Progenitor cell of endocrine pancreas (in vitro differentiated cells): Measurements from ENCODE around the gene TMEM45A. TPM values are rescaled to one million over a fixed set of nuclear protein-coding genes. Genes with fewer than 3 reads are reported as not detected.

Source experiments
- DNase-seq: peaks from one replicate; pipeline ENCODE4 v3.0.0; 2021; ENCODE audit warnings: low spot score; ENCODE audit not compliant: unreplicated experiment
- H3K27ac Mint-ChIP-seq: 2 replicates; pipeline ENCODE4 v1.8.0; 2021; ENCODE audit warnings: mild to moderate bottlenecking, moderate library complexity, mixed read lengths
- H3K27me3 Mint-ChIP-seq: 2 replicates; pipeline ENCODE4 v1.8.0; 2021; ENCODE audit warnings: mixed read lengths
- H3K36me3 Mint-ChIP-seq: 2 replicates; pipeline ENCODE4 v1.8.0; 2022; ENCODE audit warnings: mixed read lengths; ENCODE audit not compliant: insufficient read depth
- H3K4me1 Mint-ChIP-seq: 2 replicates; pipeline ENCODE4 v1.8.0; 2021; ENCODE audit warnings: low read depth, mixed read lengths
- H3K4me3 Mint-ChIP-seq: 2 replicates; pipeline ENCODE4 v1.8.0; 2021; ENCODE audit warnings: low read depth, mild to moderate bottlenecking, moderate library complexity, mixed read lengths
- H3K9me3 Mint-ChIP-seq: 2 replicates; pipeline ENCODE4 v1.8.0; 2021; ENCODE audit warnings: low read depth, mixed read lengths
- CTCF ChIP-seq: fragments of 200-600 bp; sonication (generic); IDR thresholded peaks from one replicate; pipeline ENCODE4 v1.5.0; 2021; ENCODE audit warnings: antibody characterized with exemption, mild to moderate bottlenecking; ENCODE audit not compliant: unreplicated experiment
- total RNA-seq: library from RNA; stranded (reverse); gene quantifications from 2 replicates; pipeline ENCODE4 v1.2.1, GENCODE V29; 2021

TMEM45A gene
- total RNA-seq, 1 donor from 2014 or later = 13.6 TPM

GRCh38 chr3:100483529-100483928, 8.9 kb upstream of the TMEM45A start:
- Mint-ChIP-seq H3K27ac (no peak overlapping the region), H3K36me3 (no peaks in the 10 kb centered on the region), H3K4me1 (peaks cover 17% of the 10 kb centered on the region), H3K9me3 (peaks cover 7% of the 10 kb centered on the region), H3K27me3 (no peaks in the 10 kb centered on the region), H3K4me3 (no peak overlapping the region)
- TF ChIP-seq CTCF = no peak
- no peak for DNase-seq

GRCh38 chr3:100486808-100487207, 5.6 kb upstream of the TMEM45A start:
- Mint-ChIP-seq H3K36me3 (no peaks in the 10 kb centered on the region), H3K9me3 (peaks cover 5% of the 10 kb centered on the region), H3K27me3 (no peaks in the 10 kb centered on the region), H3K4me1 (peaks cover 29% of the 10 kb centered on the region), H3K4me3 (no peak overlapping the region), H3K27ac (no peak overlapping the region)
- no peak for DNase-seq
- TF ChIP-seq CTCF = no peak

GRCh38 chr3:100489118-100489517, 3.3 kb upstream of the TMEM45A start:
- no peak for TF ChIP-seq CTCF
- DNase-seq = no peak
- H3K36me3 Mint-ChIP-seq = no peaks in the 10 kb centered on the region
- no peaks in the 10 kb centered on the region for H3K27me3 Mint-ChIP-seq
- H3K9me3 Mint-ChIP-seq = peaks cover 5% of the 10 kb centered on the region
- no peak overlapping the region for H3K27ac Mint-ChIP-seq
- no peak overlapping the region for H3K4me3 Mint-ChIP-seq
- peaks cover 26% of the 10 kb centered on the region for H3K4me1 Mint-ChIP-seq

GRCh38 chr3:100496711-100497261, 4.4 kb downstream of the TMEM45A start:
- Mint-ChIP-seq H3K27me3 (no peaks in the 10 kb centered on the region), H3K9me3 (no peaks in the 10 kb centered on the region), H3K4me3 (no peak overlapping the region), H3K4me1 (peaks cover 5% of the 10 kb centered on the region), H3K36me3 (no peaks in the 10 kb centered on the region), H3K27ac (no peak overlapping the region)
- no peak for DNase-seq
- TF ChIP-seq CTCF = no peak

- TF ChIP-seq CTCF = no peak
- peaks cover 2% of the 10 kb centered on the region for H3K4me1 Mint-ChIP-seq
- no peaks in the 10 kb centered on the region for H3K9me3 Mint-ChIP-seq
- no peak overlapping the region for H3K27ac Mint-ChIP-seq
- DNase-seq = no peak
- no peak overlapping the region for H3K4me3 Mint-ChIP-seq
- no peaks in the 10 kb centered on the region for H3K27me3 Mint-ChIP-seq
- no peaks in the 10 kb centered on the region for H3K36me3 Mint-ChIP-seq
Measured at GRCh38 chr3:100499651-100500050, 7.2 kb downstream of the TMEM45A start.
